Suprapubic skin (tissue), 3 donors: Measurements from ENCODE around the gene CEP85L.

Experiments used
- CTCF ChIP-seq, 2 donors: fragments of 200-600 bp in 1 of 2; fragments of 450-650 bp in 1 of 2; sonication (generic) in 1 of 2; IDR thresholded peaks; one replicate each; pipeline ENCODE4 v1.5.1; 2016 to 2019; ENCODE audit warnings: antibody characterized with exemption in 2 of 2, mild to moderate bottlenecking in 1 of 2, moderate library complexity in 1 of 2
- POLR2AphosphoS5 ChIP-seq, 3 donors: sonication (generic); formaldehyde crosslinking; IDR thresholded peaks; one replicate each; pipeline ENCODE4 v1.6.1; 2017; ENCODE audit warnings: antibody characterized with exemption in 3 of 3

GRCh38 chr6:118579786-118580185 is 71.6 kb downstream of the CEP85L start:
- TF ChIP-seq CTCF (IDR thresholded peaks at IDR 0.05) (no peak), POLR2AphosphoS5 (IDR thresholded peaks at IDR 0.05) (no peak)
